ENCODE results near the gene MDM2.

GRCh38 chr12:68808388-68809189 lies 612 bp downstream of the MDM2 start:
- TF ChIP-seq, protein P1, sequence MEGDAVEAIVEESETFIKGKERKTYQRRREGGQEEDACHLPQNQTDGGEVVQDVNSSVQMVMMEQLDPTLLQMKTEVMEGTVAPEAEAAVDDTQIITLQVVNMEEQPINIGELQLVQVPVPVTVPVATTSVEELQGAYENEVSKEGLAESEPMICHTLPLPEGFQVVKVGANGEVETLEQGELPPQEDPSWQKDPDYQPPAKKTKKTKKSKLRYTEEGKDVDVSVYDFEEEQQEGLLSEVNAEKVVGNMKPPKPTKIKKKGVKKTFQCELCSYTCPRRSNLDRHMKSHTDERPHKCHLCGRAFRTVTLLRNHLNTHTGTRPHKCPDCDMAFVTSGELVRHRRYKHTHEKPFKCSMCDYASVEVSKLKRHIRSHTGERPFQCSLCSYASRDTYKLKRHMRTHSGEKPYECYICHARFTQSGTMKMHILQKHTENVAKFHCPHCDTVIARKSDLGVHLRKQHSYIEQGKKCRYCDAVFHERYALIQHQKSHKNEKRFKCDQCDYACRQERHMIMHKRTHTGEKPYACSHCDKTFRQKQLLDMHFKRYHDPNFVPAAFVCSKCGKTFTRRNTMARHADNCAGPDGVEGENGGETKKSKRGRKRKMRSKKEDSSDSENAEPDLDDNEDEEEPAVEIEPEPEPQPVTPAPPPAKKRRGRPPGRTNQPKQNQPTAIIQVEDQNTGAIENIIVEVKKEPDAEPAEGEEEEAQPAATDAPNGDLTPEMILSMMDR (conservative IDR thresholded peaks at IDR 0.05; ENCODE audit: low read length) = no peak
- TF ChIP-seq EZH2phosphoT487 (IDR thresholded peaks at IDR 0.05; ENCODE audit: borderline replicate concordance, low read depth, low read length) = no peak

Data from OCI-LY7 (cell line).